Jurkat, Clone E6-1 (cell line): ENCODE results near the gene DGKH.
"Not testable (repeated sequence)": the region's sequence is repeated elsewhere in the genome, so short reads cannot be mapped to it uniquely, and the experiment has no call there.

ENCODE experiments used
- DNase-seq: peaks from one replicate; pipeline ENCODE4 v3.0.0-alpha.2; 2011; ENCODE audit warnings: low read depth, low spot score
- H3K4me3 ChIP-seq: 2 replicates; pipeline ENCODE4 v1.5.1; 2011; ENCODE audit warnings: mild to moderate bottlenecking, low read length, control low read depth, moderate library complexity

Gene DGKH

DNA sequence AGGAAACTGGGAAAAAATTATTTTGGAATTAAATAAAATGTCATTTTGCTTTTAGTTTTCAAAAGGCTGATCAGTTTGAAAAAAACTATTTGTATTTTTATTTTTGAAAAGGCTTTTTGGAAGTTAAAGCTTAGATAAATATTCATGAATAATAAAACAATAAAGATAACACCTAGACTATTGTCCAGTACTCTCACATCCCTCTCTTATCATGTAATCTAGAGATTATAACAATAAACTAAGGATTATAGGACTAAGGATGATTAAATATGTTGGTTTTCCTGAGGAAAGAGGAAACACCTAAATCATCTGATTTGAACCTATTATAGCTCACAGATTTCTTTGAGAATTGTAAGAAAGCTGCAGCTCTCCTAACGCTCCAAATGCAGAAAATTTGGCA lies 142.1 kb downstream of the DGKH start:
- H3K4me3 ChIP-seq, result no peak overlapping the region
- DNase-seq, result no peak

- no peak for DNase-seq
- no peak overlapping the region for H3K4me3 ChIP-seq
These were observed 163.4 kb downstream of the DGKH start for GRCh38 chr13:42211704-42212464.

- no peak for DNase-seq
- no peak overlapping the region for H3K4me3 ChIP-seq
These were observed 166.0 kb downstream of the DGKH start for GRCh38 chr13:42214446-42214845.

DNA sequence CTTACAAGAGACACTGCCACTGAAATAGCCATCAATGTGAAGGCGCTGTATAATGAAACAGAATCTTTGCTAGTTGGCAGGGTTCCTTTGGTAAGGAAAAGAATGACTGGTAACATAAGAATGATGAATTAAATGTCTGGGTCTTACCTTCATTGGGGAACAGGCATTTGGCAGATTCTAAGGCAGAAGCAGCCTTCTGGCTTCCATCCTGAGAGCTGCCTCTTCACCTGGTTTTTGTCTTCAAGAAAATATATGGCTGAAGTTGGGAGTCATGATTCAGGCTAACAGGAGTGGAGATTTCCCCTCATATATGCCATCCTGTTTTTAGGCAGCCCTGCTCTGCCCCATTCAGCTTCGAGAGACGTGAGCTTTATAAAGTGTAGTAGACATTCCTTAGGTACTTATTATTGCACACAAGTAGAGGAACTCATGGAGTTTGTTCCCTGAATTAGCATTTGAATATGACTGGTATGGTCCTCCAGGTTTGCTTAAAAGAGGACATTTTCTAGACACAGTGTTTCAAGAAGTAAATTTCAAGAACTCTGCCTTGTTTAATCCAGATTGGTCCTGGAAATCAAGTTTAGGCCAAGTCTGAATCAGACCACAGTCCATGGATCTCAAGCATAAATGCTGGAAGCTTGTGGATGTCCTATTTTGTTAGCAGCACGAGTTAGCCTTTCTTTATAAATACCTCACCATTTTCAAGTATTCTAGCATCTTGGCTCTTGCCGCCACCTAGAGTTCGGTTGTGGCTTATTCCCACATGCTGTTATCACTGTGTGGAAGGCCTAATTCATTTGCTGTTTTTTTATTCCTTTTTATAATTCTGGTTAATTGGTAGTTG lies 167.4 kb downstream of the DGKH start:
- no peak overlapping the region for H3K4me3 ChIP-seq
- peak; percentile 35 for DNase-seq

GRCh38 chr13:42216422-42216735 lies 167.9 kb downstream of the DGKH start:
- no peak for DNase-seq
- no peak overlapping the region for H3K4me3 ChIP-seq

DNA sequence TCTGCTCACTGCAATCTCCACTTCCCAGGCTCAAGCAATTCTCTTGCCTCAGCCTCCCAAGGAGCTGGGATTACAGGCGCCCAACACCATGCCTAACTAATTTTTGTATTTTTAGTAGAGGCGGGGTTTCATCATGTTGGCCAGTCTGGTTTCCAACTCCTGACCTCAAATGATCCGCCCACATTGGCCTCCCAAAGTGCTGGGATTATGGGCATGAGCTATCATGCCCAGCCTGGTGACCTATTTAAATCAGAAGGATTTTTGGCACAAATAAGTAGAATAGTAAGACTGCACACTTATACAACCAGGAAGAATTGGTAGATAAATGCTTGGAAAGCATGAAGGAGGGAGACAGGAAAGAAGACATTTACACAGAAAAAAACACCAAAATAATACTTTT lies 170.1 kb downstream of the DGKH start:
- no peak for DNase-seq
- H3K4me3 ChIP-seq, result no peak overlapping the region

DNA sequence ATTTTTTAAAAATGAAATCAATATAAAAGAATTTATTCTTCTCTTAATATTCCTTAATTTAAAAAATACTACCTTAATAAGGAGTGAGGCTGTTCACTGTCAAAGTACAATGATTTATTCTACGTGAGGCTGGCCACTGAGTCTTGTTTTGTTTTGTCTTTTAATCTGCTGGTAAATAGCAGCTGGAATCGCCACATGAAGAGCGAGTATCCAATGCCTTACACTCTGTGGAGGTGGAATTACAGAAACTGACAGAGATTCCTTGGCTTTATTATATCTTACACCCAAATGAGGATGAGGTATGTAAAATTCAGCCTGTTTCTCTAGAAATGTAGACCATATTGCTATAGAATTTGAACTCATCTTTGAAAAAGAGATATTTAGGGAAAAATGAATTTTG lies 170.6 kb downstream of the DGKH start:
- no peak overlapping the region for H3K4me3 ChIP-seq
- no peak for DNase-seq

DNA sequence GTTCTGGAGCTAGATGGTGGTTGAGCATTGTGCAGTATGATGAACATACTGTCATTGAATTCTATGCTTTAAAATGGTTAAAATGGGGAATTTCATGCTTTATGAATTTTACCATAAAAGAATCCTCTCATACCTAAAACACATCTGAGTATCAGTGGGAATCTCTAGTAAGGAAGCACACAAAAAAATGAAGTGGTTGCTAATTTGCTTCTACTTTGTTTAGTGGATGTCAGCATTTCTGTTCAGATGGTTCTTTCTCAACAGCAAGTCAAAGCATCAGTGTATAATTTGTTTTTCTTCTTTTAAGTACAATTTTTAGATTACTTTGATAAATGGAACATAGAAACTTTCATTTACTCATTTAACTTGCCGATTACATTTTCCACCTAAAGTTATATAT lies 171.4 kb downstream of the DGKH start:
- DNase-seq, result no peak
- H3K4me3 ChIP-seq, result no peak overlapping the region

- H3K4me3 ChIP-seq, result no peak overlapping the region
- no peak for DNase-seq
These were observed 172.8 kb downstream of the DGKH start for GRCh38 chr13:42221121-42221765.

DNA sequence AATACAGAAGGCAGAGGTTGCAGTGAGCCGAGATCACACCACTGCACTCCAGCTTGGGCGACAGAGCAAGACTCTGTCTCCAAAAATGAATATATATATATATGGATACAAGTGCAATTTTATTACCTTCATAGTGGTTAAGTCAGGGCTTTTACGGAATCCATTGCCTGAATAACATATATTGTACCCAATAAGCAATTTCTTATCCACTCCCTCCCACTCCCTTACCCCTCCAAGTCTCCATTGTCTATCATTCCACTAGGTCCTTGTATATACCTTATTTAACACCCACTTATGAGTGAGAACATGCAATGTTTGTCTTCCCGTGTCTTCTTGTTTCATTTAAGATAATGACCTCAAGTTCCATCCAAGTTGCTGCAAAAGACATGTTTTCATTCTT lies 175.2 kb downstream of the DGKH start:
- H3K4me3 ChIP-seq, result no peak overlapping the region
- no peak for DNase-seq

DNA sequence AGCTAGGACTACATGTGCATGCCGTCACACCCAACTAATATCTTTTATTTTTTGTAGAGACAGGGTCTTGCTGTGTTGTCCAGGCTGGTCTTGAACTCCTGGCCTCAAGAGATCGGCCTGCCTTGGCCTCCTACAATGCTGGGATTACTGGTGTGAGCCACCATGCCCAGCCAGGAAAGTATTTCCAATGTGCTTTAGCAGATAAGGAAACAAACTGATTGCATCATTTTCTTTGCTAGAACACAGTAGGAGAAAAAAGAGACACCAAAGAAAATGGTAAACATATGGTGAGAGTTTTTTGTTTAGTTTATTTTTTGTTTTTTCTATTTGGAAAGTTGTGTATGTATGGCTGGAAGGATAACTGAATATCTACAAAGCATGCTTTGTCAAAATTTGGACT lies 176.6 kb downstream of the DGKH start:
- no peak for DNase-seq
- H3K4me3 ChIP-seq, result no peak overlapping the region

DNA sequence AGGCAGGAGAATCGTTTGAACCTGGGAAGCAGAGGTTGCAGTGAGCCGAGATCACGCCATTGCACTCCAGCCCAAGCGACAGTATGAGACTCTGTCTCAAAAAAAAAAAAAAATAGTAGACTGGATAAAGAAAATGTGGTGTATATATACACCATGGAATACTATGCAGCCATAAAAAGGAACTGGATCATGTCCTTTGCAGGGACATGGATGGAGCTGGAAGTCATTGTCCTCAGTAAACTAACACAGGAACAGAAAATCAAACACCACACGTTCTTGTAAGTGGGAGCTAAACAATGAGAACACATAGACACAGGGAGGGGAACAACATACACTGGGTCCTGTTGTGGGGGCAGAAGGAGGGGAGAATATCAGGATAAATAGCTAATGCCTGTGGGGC lies 178.3 kb downstream of the DGKH start:
- DNase-seq, H3K4me3 ChIP-seq: not testable (repeated sequence)

GRCh38 chr13:42228527-42228926 lies 180.1 kb downstream of the DGKH start:
- no peak for DNase-seq

DNA sequence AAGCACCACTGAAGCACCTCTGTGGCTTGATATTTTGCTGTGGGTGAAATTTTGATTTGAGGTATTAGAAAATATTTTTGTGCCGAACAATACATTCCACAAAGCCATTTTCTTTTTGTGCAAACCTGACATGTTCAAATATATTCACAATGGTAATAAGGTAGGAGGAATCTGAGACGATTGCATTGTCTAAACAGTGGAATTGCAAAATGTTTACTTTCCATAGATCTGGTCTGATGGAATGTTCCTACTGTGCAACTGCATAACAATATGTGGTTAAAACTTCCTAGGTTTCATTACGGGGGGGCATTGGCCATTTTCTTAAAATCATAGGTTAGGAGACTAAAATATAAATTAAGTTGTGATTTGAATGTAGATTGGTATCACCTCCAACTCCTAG lies 180.8 kb downstream of the DGKH start:
- DNase-seq, result no peak
- H3K4me3 ChIP-seq, result no peak overlapping the region

More at GRCh38 chr13:42228527-42228926, 180.1 kb downstream of the DGKH start:
- no peak overlapping the region for H3K4me3 ChIP-seq

GRCh38 chr13:42232671-42233070 lies 184.2 kb downstream of the DGKH start:
- H3K4me3 ChIP-seq, result no peak overlapping the region
- DNase-seq, result no peak

GRCh38 chr13:42233726-42234125 lies 185.3 kb downstream of the DGKH start:
- no peak for DNase-seq
- H3K4me3 ChIP-seq, result no peak overlapping the region

GRCh38 chr13:42239161-42239560 lies 190.7 kb downstream of the DGKH start:
- DNase-seq, result no peak
- no peak overlapping the region for H3K4me3 ChIP-seq

DNA sequence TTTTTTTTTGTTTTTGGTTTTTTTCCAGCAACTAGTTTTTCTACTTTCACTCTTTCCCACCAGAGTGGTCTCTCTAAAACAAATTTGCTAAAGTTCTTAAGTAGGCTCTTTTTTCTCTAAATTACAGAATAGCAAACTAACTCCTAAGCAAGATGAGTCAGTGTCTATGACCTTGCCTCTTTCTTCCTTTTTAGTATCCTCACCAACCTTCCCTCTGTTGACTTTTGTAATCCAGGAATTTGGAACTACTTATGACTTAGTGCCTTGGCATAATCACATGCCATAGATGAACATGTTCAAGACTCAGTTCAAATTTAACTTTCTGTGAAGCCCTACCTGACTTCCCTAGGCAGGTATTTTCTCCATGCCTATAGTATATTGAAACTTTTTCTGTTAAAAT lies 191.2 kb downstream of the DGKH start:
- DNase-seq, result no peak
- no peak overlapping the region for H3K4me3 ChIP-seq

DNA sequence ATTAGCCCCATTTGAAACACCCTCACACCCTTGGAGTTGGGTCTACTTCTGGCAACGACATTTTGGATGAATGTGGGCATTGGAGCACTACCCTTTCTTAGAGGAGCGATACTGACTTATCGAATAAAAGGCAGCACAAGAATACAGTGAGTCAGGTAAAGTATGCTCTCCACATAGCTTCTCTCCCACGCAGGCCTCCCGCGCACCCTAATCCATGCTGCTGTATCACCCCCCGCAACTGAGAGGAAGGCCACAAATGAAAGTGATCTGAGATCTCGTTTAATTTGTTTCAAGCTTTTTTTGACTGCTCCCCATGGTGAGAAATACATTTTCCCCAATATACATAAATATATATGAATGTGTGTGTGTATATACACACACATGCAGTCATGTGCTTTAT lies 198.1 kb downstream of the DGKH start:
- H3K4me3 ChIP-seq, result no peak overlapping the region
- DNase-seq, result no peak

GRCh38 chr13:42247883-42248282 lies 199.4 kb downstream of the DGKH start:
- no peak for DNase-seq
- H3K4me3 ChIP-seq, result no peak overlapping the region
